Measurements from ENCODE around the gene CSF2.
"Not testable (repeated sequence)": the region's sequence is repeated elsewhere in the genome, so short reads cannot be mapped to it uniquely, and the experiment has no call there.

The CSF2 gene

DNA sequence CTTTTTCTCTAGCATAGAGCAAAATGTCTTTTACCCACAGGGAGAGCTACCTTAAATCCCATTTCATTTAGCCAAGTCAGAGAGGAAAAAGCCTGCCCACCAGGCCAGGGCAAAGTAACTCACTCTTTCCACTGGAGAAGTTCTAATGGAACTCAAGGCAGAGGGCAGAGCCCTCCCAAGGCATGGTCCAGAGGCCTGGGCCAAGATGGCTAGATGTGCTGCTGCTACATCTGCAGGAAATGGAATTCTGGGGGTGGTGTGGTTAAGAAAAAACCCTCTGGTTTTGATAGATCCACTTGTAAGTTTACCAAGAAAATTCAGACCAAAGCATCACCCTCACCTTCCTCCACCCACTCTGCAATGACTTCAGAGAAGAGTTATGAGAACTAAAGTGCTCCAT lies 37.3 kb downstream of the CSF2 start:
- no peaks in the 10 kb centered on the region for H3K4me1 ChIP-seq (ENCODE audit: insufficient read depth, poor library complexity, severe bottlenecking)
- no peak overlapping the region for H3K27ac ChIP-seq (ENCODE audit: poor library complexity, severe bottlenecking)
- no peaks in the 10 kb centered on the region for H3K27me3 ChIP-seq (ENCODE audit: insufficient read depth, poor library complexity, severe bottlenecking)
- no peak for ATAC-seq (ENCODE audit: low read depth)
- H3K36me3 ChIP-seq (ENCODE audit: low read depth), result no peaks in the 10 kb centered on the region
- TF ChIP-seq, protein P1, sequence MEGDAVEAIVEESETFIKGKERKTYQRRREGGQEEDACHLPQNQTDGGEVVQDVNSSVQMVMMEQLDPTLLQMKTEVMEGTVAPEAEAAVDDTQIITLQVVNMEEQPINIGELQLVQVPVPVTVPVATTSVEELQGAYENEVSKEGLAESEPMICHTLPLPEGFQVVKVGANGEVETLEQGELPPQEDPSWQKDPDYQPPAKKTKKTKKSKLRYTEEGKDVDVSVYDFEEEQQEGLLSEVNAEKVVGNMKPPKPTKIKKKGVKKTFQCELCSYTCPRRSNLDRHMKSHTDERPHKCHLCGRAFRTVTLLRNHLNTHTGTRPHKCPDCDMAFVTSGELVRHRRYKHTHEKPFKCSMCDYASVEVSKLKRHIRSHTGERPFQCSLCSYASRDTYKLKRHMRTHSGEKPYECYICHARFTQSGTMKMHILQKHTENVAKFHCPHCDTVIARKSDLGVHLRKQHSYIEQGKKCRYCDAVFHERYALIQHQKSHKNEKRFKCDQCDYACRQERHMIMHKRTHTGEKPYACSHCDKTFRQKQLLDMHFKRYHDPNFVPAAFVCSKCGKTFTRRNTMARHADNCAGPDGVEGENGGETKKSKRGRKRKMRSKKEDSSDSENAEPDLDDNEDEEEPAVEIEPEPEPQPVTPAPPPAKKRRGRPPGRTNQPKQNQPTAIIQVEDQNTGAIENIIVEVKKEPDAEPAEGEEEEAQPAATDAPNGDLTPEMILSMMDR (IDR thresholded peaks at IDR 0.05; ENCODE audit: poor library complexity, severe bottlenecking), result no peak
- H3K4me3 ChIP-seq (ENCODE audit: severe bottlenecking), result no peak overlapping the region
- H3K9me3 ChIP-seq (ENCODE audit: severe bottlenecking), result no peaks in the 10 kb centered on the region
- no peak for DNase-seq (ENCODE audit: low spot score)

DNA sequence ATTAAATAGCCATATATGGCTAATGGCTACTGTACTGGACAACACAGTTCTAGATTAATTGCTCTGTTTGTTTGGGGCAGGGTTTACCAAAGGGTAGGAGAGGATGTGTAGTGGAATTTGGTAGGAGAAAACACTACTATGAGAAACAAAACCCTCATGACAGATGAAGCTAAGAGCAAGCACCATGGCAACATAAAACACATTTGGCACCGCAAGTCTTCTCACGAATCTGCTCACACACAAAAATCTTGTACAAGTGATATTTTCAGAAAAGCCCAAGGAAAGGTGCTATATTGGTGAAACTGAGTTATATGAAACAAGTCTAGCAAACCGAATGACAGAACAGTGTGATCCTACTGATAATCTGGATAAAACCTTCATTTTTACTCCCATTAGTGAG lies 38.5 kb downstream of the CSF2 start:
- DNase-seq (ENCODE audit: low spot score), result no peak
- TF ChIP-seq, protein P1 (IDR thresholded peaks at IDR 0.05; ENCODE audit: poor library complexity, severe bottlenecking), result no peak
- no peaks in the 10 kb centered on the region for H3K27me3 ChIP-seq (ENCODE audit: insufficient read depth, poor library complexity, severe bottlenecking)
- H3K27ac ChIP-seq (ENCODE audit: poor library complexity, severe bottlenecking), result no peak overlapping the region
- no peak overlapping the region for H3K4me3 ChIP-seq (ENCODE audit: severe bottlenecking)
- no peak for ATAC-seq (ENCODE audit: low read depth)
- H3K9me3 ChIP-seq (ENCODE audit: severe bottlenecking), result no peaks in the 10 kb centered on the region
- no peaks in the 10 kb centered on the region for H3K4me1 ChIP-seq (ENCODE audit: insufficient read depth, poor library complexity, severe bottlenecking)
- H3K36me3 ChIP-seq (ENCODE audit: low read depth), result no peaks in the 10 kb centered on the region

DNA sequence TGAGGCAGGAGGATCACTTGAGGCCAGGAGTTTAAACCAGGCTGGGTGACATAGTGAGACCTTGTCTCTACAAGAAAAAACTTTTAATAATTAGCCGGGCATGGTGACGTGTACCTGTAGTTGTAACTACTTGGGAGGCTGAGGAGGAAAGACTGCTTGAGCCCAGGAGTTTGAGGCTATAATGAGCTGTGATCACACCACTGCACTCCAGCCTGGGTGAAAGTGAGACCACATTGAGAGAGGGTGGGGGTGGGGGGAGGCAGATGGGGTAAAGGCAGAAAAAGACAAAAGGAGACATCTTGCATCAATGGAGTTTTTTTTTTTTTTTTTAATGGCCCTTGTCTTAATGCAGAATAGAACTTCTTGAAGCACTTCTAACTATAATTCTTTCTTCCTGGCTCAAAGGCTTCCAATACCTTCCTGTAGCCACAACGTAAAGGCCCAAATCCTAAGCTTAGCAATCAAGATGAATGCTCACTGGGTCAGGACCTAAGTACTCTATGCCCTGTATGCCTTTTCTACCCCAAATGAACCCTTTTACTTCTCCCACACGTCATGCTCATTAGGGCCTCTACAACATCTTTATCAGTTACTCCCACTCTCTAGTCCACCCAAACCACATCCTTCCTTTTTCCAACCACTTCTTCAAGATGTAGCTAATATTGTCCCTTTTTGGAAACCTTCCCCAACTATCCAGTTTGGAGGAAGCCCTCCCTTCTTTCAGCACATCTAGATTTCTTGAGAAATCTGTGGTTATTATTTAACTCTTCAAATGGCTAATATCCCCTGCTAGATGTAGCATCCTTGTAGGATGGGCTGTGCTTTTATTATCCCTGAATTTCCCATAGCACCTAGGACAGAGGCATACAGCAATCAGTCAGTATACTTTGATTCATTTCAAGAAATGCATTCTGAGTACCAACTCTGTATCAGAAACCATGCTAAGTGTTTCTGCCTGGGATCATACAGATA lies 40.8 kb downstream of the CSF2 start:
- TF ChIP-seq, protein P1 (IDR thresholded peaks at IDR 0.05; ENCODE audit: poor library complexity, severe bottlenecking), result no peak
- Histone ChIP-seq H3K4me3 (ENCODE audit: severe bottlenecking) (no peak overlapping the region), H3K4me1 (ENCODE audit: insufficient read depth, poor library complexity, severe bottlenecking) (no peaks in the 10 kb centered on the region), H3K36me3 (ENCODE audit: low read depth) (no peaks in the 10 kb centered on the region), H3K9me3 (ENCODE audit: severe bottlenecking) (no peaks in the 10 kb centered on the region), H3K27ac (ENCODE audit: poor library complexity, severe bottlenecking) (no peak overlapping the region), H3K27me3 (ENCODE audit: insufficient read depth, poor library complexity, severe bottlenecking) (no peaks in the 10 kb centered on the region)
- DNase-seq (ENCODE audit: low spot score) (no peak), ATAC-seq (ENCODE audit: low read depth) (no peak)

DNA sequence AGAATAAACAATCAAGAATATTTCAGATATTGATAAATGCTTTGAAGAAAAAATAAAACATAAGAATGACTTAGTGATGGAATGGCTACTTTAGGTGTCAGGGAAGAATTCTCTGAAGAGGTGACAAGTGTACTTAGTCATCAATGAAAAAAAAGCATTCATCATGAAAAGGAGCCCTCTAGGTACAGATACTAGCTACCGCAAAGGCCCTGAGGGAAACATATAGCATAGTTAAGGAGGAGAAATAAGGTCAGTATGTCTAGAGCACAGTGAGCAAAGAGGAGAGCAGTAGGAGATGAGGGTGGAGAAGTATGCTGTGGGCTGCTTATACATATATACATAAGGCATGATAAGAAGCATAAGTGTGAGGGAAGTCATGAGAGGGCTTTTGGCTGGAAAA lies 41.8 kb downstream of the CSF2 start:
- H3K27ac ChIP-seq (ENCODE audit: poor library complexity, severe bottlenecking), result no peak overlapping the region
- no peaks in the 10 kb centered on the region for H3K27me3 ChIP-seq (ENCODE audit: insufficient read depth, poor library complexity, severe bottlenecking)
- no peaks in the 10 kb centered on the region for H3K9me3 ChIP-seq (ENCODE audit: severe bottlenecking)
- H3K36me3 ChIP-seq (ENCODE audit: low read depth), result no peaks in the 10 kb centered on the region
- no peaks in the 10 kb centered on the region for H3K4me1 ChIP-seq (ENCODE audit: insufficient read depth, poor library complexity, severe bottlenecking)
- TF ChIP-seq, protein P1 (IDR thresholded peaks at IDR 0.05; ENCODE audit: poor library complexity, severe bottlenecking), result no peak
- no peak for DNase-seq (ENCODE audit: low spot score)
- no peak overlapping the region for H3K4me3 ChIP-seq (ENCODE audit: severe bottlenecking)
- no peak for ATAC-seq (ENCODE audit: low read depth)

DNA sequence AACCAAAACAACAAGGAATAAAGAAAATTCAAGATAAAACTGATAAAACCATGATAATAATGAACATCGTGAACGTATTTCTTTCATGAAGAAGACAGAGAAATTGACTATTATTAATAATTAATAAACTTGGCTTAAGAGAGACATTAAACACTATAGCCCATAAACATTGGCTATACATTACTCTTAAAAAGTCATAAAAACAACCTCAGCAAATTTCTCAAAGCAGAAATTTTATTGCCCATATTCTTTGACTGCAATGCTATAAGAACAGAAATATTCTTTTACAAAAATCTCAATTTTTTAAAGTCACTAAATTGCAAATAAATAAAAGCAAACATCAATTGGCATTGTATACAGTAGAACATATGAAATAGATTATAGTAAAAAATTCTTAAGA lies 42.5 kb downstream of the CSF2 start:
- Histone ChIP-seq H3K27ac (ENCODE audit: poor library complexity, severe bottlenecking) (no peak overlapping the region), H3K36me3 (ENCODE audit: low read depth) (no peaks in the 10 kb centered on the region), H3K4me1 (ENCODE audit: insufficient read depth, poor library complexity, severe bottlenecking) (no peaks in the 10 kb centered on the region), H3K9me3 (ENCODE audit: severe bottlenecking) (no peaks in the 10 kb centered on the region), H3K4me3 (ENCODE audit: severe bottlenecking) (no peak overlapping the region), H3K27me3 (ENCODE audit: insufficient read depth, poor library complexity, severe bottlenecking) (no peaks in the 10 kb centered on the region)
- no peak for ATAC-seq (ENCODE audit: low read depth)
- TF ChIP-seq, protein P1 (IDR thresholded peaks at IDR 0.05; ENCODE audit: poor library complexity, severe bottlenecking), result no peak
- no peak for DNase-seq (ENCODE audit: low spot score)

DNA sequence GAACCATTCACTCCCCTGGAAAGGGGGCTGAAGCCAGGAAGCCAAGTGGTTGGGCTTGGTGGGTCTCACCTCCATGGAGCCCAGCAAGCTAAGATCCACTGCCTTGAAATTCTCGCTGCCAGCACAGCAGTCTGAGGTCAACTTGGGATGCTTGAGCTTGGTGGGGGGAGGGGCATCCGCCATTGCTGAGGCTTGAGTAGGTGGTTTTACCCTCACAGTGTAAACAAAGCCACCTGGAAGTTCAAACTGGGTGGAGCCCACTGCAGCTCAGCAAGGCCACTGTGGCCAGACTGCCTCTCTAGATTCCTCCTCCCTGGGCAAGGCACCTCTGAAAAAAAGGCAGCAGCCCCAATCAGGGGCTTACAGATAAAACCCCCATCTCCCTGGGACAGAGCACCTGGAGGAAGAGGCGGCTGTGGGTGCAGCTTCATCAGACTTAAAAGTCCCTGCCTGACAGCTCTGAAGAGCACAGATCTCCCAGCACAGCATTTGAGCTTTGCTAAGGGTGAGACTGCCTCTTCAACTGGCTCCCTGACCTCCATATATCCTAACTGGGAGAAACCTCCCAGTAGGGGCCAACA lies 43.4 kb downstream of the CSF2 start:
- not testable (repeated sequence) for H3K36me3 ChIP-seq (ENCODE audit: low read depth); ATAC-seq (ENCODE audit: low read depth); H3K27ac ChIP-seq (ENCODE audit: poor library complexity, severe bottlenecking); H3K27me3 ChIP-seq (ENCODE audit: insufficient read depth, poor library complexity, severe bottlenecking); H3K4me3 ChIP-seq (ENCODE audit: severe bottlenecking); H3K9me3 ChIP-seq (ENCODE audit: severe bottlenecking); H3K4me1 ChIP-seq (ENCODE audit: insufficient read depth, poor library complexity, severe bottlenecking); DNase-seq (ENCODE audit: low spot score)

DNA sequence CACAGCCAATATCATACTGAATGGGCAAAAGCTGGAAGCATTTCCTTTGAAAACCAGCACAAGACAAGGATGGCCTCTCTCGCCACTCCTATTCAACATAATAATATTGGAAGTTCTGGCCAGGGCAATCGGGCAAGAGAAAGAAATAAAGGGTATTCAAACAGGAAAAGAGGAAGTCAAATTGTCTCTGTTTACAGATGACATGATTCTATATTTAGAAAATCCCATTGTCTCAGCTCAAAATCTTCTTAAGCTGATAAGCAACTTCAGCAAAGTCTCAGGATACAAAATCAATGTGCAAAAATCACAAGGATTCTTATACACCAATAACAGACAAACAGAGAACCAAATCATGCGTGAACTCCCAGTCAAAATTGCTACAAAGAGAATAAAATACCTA lies 47.1 kb downstream of the CSF2 start:
- not testable (repeated sequence) for H3K36me3 ChIP-seq (ENCODE audit: low read depth); H3K4me1 ChIP-seq (ENCODE audit: insufficient read depth, poor library complexity, severe bottlenecking); H3K9me3 ChIP-seq (ENCODE audit: severe bottlenecking); H3K4me3 ChIP-seq (ENCODE audit: severe bottlenecking); ATAC-seq (ENCODE audit: low read depth); H3K27ac ChIP-seq (ENCODE audit: poor library complexity, severe bottlenecking); H3K27me3 ChIP-seq (ENCODE audit: insufficient read depth, poor library complexity, severe bottlenecking); DNase-seq (ENCODE audit: low spot score)
